IMR-90 (cell line): Measurements from ENCODE around the gene HPCAL4. TPM values are rescaled to one million over a fixed set of nuclear protein-coding genes. Genes with fewer than 3 reads are reported as not detected.
A peak's percentile ranks its signal among the peaks of the same experiment; 100 is the strongest.

Source experiments
- ATAC-seq: fragments of 200-7000 bp; cut with Tn5 transposase; 2 replicates; pipeline ENCODE4 v1.9.1; 2020; ENCODE audit warnings: low read depth, mild to moderate bottlenecking, moderate library complexity
- BruUV-seq: library from RNA; stranded (reverse); fragments of 400-500 nt; replicated peaks from 2 replicates; lab custom pipeline; 2021; lab: Mats Ljungman, UMichigan
- CTCF ChIA-PET: fragments of 300-600 bp; formaldehyde crosslinking; extraction: SDS; loops from one replicate; lab custom pipeline; 2021; ENCODE audit warnings: antibody characterized with exemption; lab: Yijun Ruan, JAX
- POLR2A ChIA-PET: fragments of 300-600 bp; sonication (Branson Sonifier 250); formaldehyde crosslinking; loops from one replicate; lab custom pipeline; 2022; ENCODE audit warnings: antibody characterized with exemption; ENCODE audit not compliant: unreplicated experiment; lab: Charles Lee
- DNase-seq: peaks from one replicate; pipeline ENCODE4 v3.0.0; 2013
- H2AFZ ChIP-seq: replicated peaks from 2 replicates; pipeline ENCODE3; 2013; ENCODE audit warnings: low read length, mild to moderate bottlenecking; ENCODE audit not compliant: poor library complexity
- H2AK5ac ChIP-seq: 2 replicates; pipeline ENCODE4 v1.6.1; 2013; ENCODE audit warnings: low read depth, low read length, inconsistent platforms
- H2AK9ac ChIP-seq: replicated peaks from 2 replicates; pipeline ENCODE3; 2013; ENCODE audit warnings: mild to moderate bottlenecking, low read depth, low read length, moderate library complexity; ENCODE audit not compliant: poor library complexity
- H2BK120ac ChIP-seq: 2 replicates; pipeline ENCODE4 v1.6.1; 2013; ENCODE audit warnings: low read depth, low read length, inconsistent platforms
- H2BK15ac ChIP-seq: 3 replicates; pipeline ENCODE4 v1.6.1; 2013; ENCODE audit warnings: low read depth, low read length, inconsistent platforms
- H2BK20ac ChIP-seq: 2 replicates; pipeline ENCODE4 v1.6.1; 2013; ENCODE audit warnings: low read depth, mild to moderate bottlenecking, inconsistent platforms, low read length, moderate library complexity
- H2BK5ac ChIP-seq: 2 replicates; pipeline ENCODE4 v1.6.1; 2013; ENCODE audit warnings: mild to moderate bottlenecking, low read depth, low read length, inconsistent platforms; ENCODE audit not compliant: poor library complexity, severe bottlenecking
- H3K14ac ChIP-seq: replicated peaks from 2 replicates; pipeline ENCODE4 v1.6.1; 2013; ENCODE audit warnings: low read depth, low read length, inconsistent platforms
- H3K18ac ChIP-seq: 2 replicates; pipeline ENCODE4 v1.6.1; 2013; ENCODE audit warnings: low read depth, low read length, control low read depth
- H3K23ac ChIP-seq: 2 replicates; pipeline ENCODE4 v1.6.1; 2013; ENCODE audit warnings: low read depth, low read length, inconsistent platforms
- H3K27ac ChIP-seq: 2 replicates; pipeline ENCODE4 v1.5.1; 2013; ENCODE audit warnings: mild to moderate bottlenecking, control low read depth, low read length; ENCODE audit not compliant: insufficient read depth
- H3K27me3 ChIP-seq: 2 replicates; pipeline ENCODE4 v1.6.1; 2013; ENCODE audit warnings: low read length; ENCODE audit not compliant: control insufficient read depth, insufficient read depth
- H3K36me3 ChIP-seq: 2 replicates; pipeline ENCODE4 v1.6.1; 2013; ENCODE audit warnings: low read length, mixed read lengths; ENCODE audit not compliant: control insufficient read depth, insufficient read depth
- H3K4ac ChIP-seq: 2 replicates; pipeline ENCODE4 v1.6.1; 2013; ENCODE audit warnings: low read depth, low read length, inconsistent platforms
- H3K4me1 ChIP-seq: 2 replicates; pipeline ENCODE4 v1.6.1; 2013; ENCODE audit warnings: low read length, mixed read lengths; ENCODE audit not compliant: control insufficient read depth, insufficient read depth
- H3K4me2 ChIP-seq: 2 replicates; pipeline ENCODE4 v1.6.1; 2013; ENCODE audit warnings: low read depth, mild to moderate bottlenecking, control low read depth, low read length, moderate library complexity
- H3K4me3 ChIP-seq: 2 replicates; pipeline ENCODE4 v1.5.1; 2013; ENCODE audit warnings: low read depth, mild to moderate bottlenecking, control low read depth, low read length, moderate library complexity; ENCODE audit not compliant: insufficient read depth
- H3K56ac ChIP-seq: 2 replicates; pipeline ENCODE4 v1.6.1; 2013; ENCODE audit warnings: low read length, inconsistent platforms; ENCODE audit not compliant: insufficient read depth; ENCODE audit errors: extremely low read depth
- H3K79me1 ChIP-seq, 2 experiments: 2 replicates each; pipeline ENCODE4 v1.6.1; 2013; ENCODE audit warnings: low read length in 2 of 2, inconsistent platforms in 1 of 2, low read depth in 1 of 2
- H3K9ac ChIP-seq: 2 replicates; pipeline ENCODE4 v1.6.1; 2013; ENCODE audit warnings: low read depth, low read length, control low read depth
- H3K9me1 ChIP-seq: 2 replicates; pipeline ENCODE4 v1.6.1; 2013; ENCODE audit warnings: low read length, inconsistent platforms; ENCODE audit not compliant: insufficient read depth
- H3K9me3 ChIP-seq: 2 replicates; pipeline ENCODE4 v1.6.1; 2013; ENCODE audit warnings: low read length; ENCODE audit not compliant: control insufficient read depth, insufficient read depth
- H4K20me1 ChIP-seq: 2 replicates; pipeline ENCODE4 v1.6.1; 2013; ENCODE audit warnings: low read length, inconsistent platforms; ENCODE audit not compliant: insufficient read depth
- H4K5ac ChIP-seq: 2 replicates; pipeline ENCODE4 v1.6.1; 2013; ENCODE audit warnings: mild to moderate bottlenecking, low read depth, low read length, control low read depth
- H4K8ac ChIP-seq, 2 experiments: 2 replicates each; pipeline ENCODE4 v1.6.1; 2013; ENCODE audit warnings: low read depth in 2 of 2, low read length in 2 of 2, control low read depth in 1 of 2, inconsistent platforms in 1 of 2
- H4K91ac ChIP-seq: 2 replicates; pipeline ENCODE4 v1.6.1; 2013; ENCODE audit warnings: low read depth, low read length, inconsistent platforms; ENCODE audit not compliant: insufficient read depth
- MAZ ChIP-seq: IDR thresholded peaks from 2 replicates; pipeline ENCODE4 v1.6.1; 2012; ENCODE audit warnings: low read depth, mild to moderate bottlenecking, low read length, improper control_type of control experiment, moderate library complexity, borderline replicate concordance
- WGBS, 2 experiments: methylation state at CpG; one replicate each; pipeline versions ENCODE4 v1.1.5 to v1.1.7; 2013; ENCODE audit warnings: missing lambda C conversion rate in 2 of 2; ENCODE audit not compliant: insufficient read length in 1 of 2; ENCODE audit errors: extremely low coverage in 2 of 2; 5-methylcytosine and 5-hydroxymethylcytosine counted together
- dilution Hi-C: fragments of 300-500 bp; cut with HindIII; formaldehyde crosslinking; loops from one replicate; pipeline ENCODE4 v1.14.3; 2018; ENCODE audit warnings: low sequenced_read_pairs; ENCODE audit not compliant: unreplicated experiment
- in situ Hi-C: fragments of 300-500 bp; cut with MboI; formaldehyde crosslinking; loops from 3 replicates; pipeline ENCODE4 v1.14.3; 2019; ENCODE audit warnings: low sequenced_read_pairs, inconsistent platforms, mixed read lengths
- intact Hi-C: fragments of 100-400 bp; cut with micrococcal nuclease; formaldehyde crosslinking; loops from 2 replicates; pipeline ENCODE4 v1.10.0; 2022
- polyA plus RNA-seq, 3 experiments: library from polyadenylated mRNA; depleted of rRNA; stranded (reverse); fragments of >200 nt; gene quantifications; 2 replicates each; pipeline ENCODE4 v1.2.3, GENCODE V29; 2012; ENCODE audit warnings: low replicate concordance in 1 of 3
- total RNA-seq: library from RNA; depleted of rRNA; stranded (reverse); fragments of >200 nt; gene quantifications from 2 replicates; pipeline ENCODE4 v1.2.3, GENCODE V29; 2012

HPCAL4 gene
- total and polyA plus RNA-seq, 2 of the 4 experiments (the other 2 are of a cell fraction) = 0.02 TPM; not detected in 1

DNA sequence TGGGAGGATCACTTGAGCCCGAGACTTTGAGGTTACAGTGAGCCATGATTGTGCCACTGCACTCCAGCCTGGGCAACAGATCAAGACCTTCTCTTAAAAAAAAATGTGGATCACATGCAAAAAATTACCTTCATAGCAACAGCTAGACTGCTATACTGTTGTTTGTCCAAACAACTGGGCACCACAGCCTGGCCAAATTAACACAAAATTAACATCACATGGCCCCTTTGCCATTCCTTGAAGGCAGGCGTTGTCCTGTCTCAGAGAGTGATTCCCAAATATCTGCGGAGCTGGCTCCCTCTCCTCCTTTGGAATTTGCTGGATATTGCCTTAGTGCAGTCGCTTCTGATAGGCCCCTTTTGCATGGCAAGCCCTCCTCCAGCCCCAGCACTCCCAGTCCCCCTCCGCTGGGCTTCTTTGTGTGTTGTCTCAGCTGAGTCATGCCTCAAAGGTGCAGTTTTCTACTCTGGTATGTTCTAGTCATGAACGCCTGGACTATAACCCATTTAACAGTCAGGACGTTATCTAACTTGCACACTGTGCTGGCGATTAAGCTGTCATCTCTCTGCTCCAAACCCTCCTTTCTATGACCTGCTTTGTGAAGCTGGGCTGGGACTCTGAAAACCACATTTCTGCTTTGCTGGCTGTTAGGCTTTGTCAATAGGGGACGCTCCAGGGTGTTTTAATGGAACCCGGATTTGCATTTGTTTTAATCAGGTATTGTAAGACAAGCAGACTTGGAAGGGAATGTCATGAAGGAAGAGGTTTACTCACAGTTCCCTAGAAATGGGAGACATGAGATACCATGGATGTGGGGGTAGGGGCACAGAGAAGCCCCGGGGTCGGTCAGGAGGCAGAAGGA is 20.1 kb upstream of the HPCAL4 start:
- H3K27me3 ChIP-seq = peaks cover 67% of the 10 kb centered on the region
- dilution Hi-C loops (no loop called here), intact Hi-C loops (loop anchor here (5.0 kb wide), 1 partner anchor 39 kb away; the partner anchor contains the start of gene NT5C1A), in situ Hi-C loops (loop anchor here (10.0 kb wide), 2 partner anchors 117 to 207 kb away; no protein-coding TSS in a partner anchor)
- no peak overlapping the region for H2BK120ac ChIP-seq
- H2AFZ ChIP-seq = no peak overlapping the region
- H3K23ac ChIP-seq = no peak overlapping the region
- H2BK15ac ChIP-seq = no peak overlapping the region
- H2BK20ac ChIP-seq = no peak overlapping the region
- no peak overlapping the region for H3K56ac ChIP-seq
- H2AK5ac ChIP-seq = no peak overlapping the region
- BruUV-seq = no TSS peak
- H4K20me1 ChIP-seq = no peaks in the 10 kb centered on the region
- H2BK5ac ChIP-seq = no peak overlapping the region
- H3K9me3 ChIP-seq = no peaks in the 10 kb centered on the region; the same call in 1 of the 2 replicates
- H3K9me1 ChIP-seq = no peaks in the 10 kb centered on the region
- 41% methylated on average over 3 of the region's 12 CpGs; no CpG with 5 or more reads in 1 of the 2 experiments for WGBS, 2 experiments
- no peak overlapping the region for H3K9ac ChIP-seq
- H2AK9ac ChIP-seq = no peak overlapping the region
- H3K4me3 ChIP-seq = no peak overlapping the region
- no peak overlapping the region for H4K8ac ChIP-seq
- H4K91ac ChIP-seq = no peak overlapping the region
- TF ChIP-seq MAZ = no peak
- ChIA-PET POLR2A (interaction anchor here (0.6 kb wide), 1 partner anchor 32 kb away, joined by 3 read pairs; no protein-coding TSS in a partner anchor), CTCF (no interaction called here)
- H3K4me2 ChIP-seq = no peak overlapping the region
- no peak overlapping the region for H4K5ac ChIP-seq
- no peak overlapping the region for H3K14ac ChIP-seq
- H3K79me1 ChIP-seq = no peaks in the 10 kb centered on the region
- H3K36me3 ChIP-seq = no peaks in the 10 kb centered on the region
- peak; percentile 30 for DNase-seq
- no peak overlapping the region for H3K27ac ChIP-seq
- no peaks in the 10 kb centered on the region for H3K4me1 ChIP-seq
- H3K18ac ChIP-seq = no peak overlapping the region
- H3K4ac ChIP-seq = no peak overlapping the region
- peak; percentile 54 for ATAC-seq
